H1 (cell line): ENCODE data around the gene EPB41L4A. TPM values are rescaled to one million over a fixed set of nuclear protein-coding genes. Genes with fewer than 3 reads are reported as not detected.

Source experiments
- GTF2F1 ChIP-seq: IDR thresholded peaks from 2 replicates; pipeline ENCODE4 v1.6.1; 2012; ENCODE audit warnings: low read depth, low read length, improper control_type of control experiment, borderline replicate concordance
- polyA plus RNA-seq, 7 experiments: library from polyadenylated mRNA; depleted of rRNA in 3 of 7; stranded (reverse) in 5 of 7; unstranded in 2 of 7; fragments of >200 nt in 5 of 7; fragments of 200-250 nt in 2 of 7; gene quantifications; 1 replicate in 5 of 7; 2 replicates in 1 of 7; 4 replicates in 1 of 7; pipeline versions ENCODE4 v1.2.1 to v1.2.3, GENCODE V29; 2011 to 2013; ENCODE audit warnings: missing spikeins in 2 of 7, mixed read lengths in 2 of 7
- total RNA-seq: library from RNA; stranded (reverse); fragmentation: NEBNext Ultra II Directional; extraction: Animal tissue kit (Norgen Biotek cat#: 25700); gene quantifications from 2 replicates; pipeline ENCODE4 v1.2.1, GENCODE V29; 2021
- TF ChIP-seq, protein P1 (sequence below): IDR thresholded peaks from 2 replicates; pipeline ENCODE4 v1.6.1; 2012; ENCODE audit warnings: inconsistent platforms
- TF ChIP-seq, protein P2 (sequence below): IDR thresholded peaks from 2 replicates; pipeline ENCODE4 v1.6.1; 2011; ENCODE audit warnings: low read depth, mild to moderate bottlenecking, low read length; ENCODE audit not compliant: insufficient read depth
- TF ChIP-seq, protein P3 (sequence below): IDR thresholded peaks from 2 replicates; pipeline ENCODE4 v1.6.1; 2012; ENCODE audit warnings: low read length, inconsistent platforms

Gene EPB41L4A
- total and polyA plus RNA-seq, 2 of the 8 experiments (the other 6 are each of a cell fraction or from before 2014, with no cell fraction given) = 1.6 to 4.6 TPM

DNA sequence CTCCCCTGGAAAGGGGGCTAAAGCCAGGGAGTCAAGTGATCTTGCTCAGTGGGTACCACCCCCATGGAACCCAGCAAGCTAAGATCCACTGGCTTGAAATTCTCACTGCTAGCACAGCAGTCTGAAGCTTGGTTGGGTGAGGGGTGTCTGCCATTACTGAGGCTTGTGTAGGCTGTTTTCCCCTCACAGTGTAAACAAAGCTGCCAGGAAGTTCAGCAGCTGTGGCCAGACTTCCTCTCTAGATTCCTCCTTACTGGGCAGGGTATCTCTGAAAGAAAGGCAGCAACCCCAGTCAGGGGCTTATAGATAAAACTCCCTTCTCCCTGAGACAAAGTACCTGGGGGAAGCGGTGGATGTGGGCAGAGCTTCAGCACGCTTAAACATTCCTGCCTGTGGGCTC lies 17.1 kb upstream of the EPB41L4A start (continued):
- TF ChIP-seq, protein P1, sequence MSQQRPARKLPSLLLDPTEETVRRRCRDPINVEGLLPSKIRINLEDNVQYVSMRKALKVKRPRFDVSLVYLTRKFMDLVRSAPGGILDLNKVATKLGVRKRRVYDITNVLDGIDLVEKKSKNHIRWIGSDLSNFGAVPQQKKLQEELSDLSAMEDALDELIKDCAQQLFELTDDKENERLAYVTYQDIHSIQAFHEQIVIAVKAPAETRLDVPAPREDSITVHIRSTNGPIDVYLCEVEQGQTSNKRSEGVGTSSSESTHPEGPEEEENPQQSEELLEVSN = no peak
- no peak for TF ChIP-seq GTF2F1
- TF ChIP-seq, protein P2, sequence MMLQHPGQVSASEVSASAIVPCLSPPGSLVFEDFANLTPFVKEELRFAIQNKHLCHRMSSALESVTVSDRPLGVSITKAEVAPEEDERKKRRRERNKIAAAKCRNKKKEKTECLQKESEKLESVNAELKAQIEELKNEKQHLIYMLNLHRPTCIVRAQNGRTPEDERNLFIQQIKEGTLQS = no peak
- TF ChIP-seq, protein P3, sequence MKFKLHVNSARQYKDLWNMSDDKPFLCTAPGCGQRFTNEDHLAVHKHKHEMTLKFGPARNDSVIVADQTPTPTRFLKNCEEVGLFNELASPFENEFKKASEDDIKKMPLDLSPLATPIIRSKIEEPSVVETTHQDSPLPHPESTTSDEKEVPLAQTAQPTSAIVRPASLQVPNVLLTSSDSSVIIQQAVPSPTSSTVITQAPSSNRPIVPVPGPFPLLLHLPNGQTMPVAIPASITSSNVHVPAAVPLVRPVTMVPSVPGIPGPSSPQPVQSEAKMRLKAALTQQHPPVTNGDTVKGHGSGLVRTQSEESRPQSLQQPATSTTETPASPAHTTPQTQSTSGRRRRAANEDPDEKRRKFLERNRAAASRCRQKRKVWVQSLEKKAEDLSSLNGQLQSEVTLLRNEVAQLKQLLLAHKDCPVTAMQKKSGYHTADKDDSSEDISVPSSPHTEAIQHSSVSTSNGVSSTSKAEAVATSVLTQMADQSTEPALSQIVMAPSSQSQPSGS = no peak
